Glomerular visceral epithelial cell (primary cell): ENCODE measurements around the gene ITCH.
"Not testable (repeated sequence)": the region's sequence is repeated elsewhere in the genome, so short reads cannot be mapped to it uniquely, and the experiment has no call there.

Experiments
- DNase-seq: peaks from one replicate; pipeline ENCODE4 v3.0.0-alpha.2; 2016; ENCODE audit errors: extremely low spot score

ITCH gene

GRCh38 chr20:34458631-34459030 is 95.6 kb downstream of the ITCH start:
- no peak for DNase-seq

DNA sequence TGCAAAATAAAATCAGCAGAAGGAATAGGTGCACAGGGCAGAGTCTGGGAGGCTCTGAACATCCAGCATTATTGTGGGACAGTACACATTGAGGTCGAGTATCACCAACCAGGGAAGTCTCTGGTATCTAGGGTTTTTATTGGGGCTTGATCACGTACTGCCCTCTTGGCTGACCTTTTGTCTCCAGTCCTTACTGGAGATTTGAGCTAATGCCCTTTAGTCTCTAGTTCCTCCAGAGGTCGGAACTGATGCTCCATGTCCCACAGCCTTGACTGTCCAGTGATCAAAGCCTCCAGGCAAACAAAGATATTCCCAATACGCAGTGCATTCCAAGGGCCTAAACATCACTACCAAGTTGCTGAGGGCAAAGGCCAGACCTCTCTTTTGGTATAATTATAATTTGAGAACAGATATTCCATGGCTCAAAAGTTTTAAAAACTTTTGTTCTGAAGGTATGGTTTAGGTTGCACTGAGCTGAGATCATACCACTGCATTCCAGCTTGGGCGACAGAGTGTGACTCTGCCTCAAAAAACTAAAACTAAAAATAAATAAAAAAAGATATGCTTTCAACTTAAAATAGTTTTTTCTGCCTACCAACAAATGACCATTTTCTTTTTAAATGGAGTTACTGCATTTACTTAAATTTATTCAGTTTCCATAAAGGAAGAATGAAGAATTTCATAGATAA is 96.3 kb downstream of the ITCH start:
- peak; percentile 22 for DNase-seq

DNA sequence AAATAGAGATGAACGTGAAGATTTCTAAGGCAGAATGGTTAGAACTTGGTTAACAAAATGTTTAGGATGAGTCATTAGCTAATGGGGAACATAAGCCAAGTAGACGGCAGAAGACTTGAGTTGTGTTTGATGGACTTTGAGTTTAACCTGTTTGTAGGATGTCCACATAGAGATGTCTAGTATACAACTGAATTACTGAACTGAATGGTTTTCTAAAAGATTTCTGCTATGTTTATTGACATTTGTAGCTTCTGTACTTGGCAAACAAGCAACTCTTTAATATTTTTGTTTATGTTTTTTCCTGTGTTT is 98.7 kb downstream of the ITCH start:
- DNase-seq, result no peak

- DNase-seq, result no peak
These were observed 105.9 kb downstream of the ITCH start for GRCh38 chr20:34468951-34469350.

DNA sequence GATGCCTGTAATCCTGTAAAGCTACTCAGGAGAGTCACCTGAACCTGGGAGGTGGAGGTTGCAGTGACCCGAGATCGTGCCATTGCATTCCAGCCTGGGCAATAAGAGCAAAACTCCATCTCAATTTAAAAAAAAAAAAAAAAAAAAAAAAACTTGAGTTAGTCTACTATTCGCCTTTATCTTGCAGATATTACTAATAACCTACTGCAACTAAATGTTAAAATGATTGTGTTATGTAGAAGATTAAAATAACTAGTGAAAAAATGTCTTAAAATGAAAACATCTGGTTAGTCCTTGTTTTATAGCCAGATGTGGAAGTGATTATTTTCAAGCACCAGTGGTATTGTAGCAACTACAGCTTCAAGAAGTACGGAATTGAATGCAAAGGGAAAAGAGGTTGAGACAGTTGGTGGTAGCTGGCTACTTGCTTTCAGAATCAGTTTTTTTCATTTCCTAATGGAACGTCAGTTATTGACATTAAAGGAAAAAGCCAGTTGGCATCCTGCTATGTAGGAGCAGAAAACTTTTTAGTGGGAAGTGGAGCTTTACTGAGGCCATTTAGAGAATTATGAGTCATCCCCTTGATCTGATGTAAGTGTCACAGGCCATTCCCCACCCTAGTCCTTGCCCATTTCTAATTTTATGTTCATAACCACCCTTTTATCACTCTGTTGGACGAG is 109.3 kb downstream of the ITCH start:
- DNase-seq, result peak; percentile 17

DNA sequence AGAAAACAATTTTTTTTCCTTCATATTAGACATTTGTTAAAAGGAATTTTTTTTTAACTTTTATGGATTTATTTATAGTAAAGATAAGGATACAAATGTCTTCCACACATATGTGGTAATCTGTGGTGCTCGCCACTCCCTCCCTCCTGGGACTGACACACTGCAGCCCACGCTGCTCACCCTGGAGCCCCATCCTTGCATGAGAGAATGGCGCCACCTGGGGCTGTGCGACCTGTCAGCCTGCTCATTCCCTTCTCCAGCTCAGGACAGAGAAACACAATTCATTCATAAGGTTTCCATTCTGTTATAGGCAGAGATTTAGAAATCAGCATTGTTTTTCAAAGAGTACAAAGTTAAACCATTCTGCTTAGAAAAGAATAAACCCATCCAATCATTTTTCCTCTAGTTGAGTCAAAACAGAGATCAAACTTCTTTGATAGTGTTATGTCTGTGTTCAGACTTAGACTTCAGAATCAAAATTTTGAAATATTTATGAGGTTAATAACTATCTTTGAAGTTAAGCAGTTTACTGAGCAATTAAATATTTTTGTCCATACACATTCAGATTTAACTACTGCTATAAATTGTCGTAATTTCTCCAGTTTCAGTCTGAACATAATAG is 110.3 kb downstream of the ITCH start:
- DNase-seq, result peak; percentile 37

GRCh38 chr20:34475979-34476736 is 113.1 kb downstream of the ITCH start:
- peak; percentile 57 for DNase-seq

DNA sequence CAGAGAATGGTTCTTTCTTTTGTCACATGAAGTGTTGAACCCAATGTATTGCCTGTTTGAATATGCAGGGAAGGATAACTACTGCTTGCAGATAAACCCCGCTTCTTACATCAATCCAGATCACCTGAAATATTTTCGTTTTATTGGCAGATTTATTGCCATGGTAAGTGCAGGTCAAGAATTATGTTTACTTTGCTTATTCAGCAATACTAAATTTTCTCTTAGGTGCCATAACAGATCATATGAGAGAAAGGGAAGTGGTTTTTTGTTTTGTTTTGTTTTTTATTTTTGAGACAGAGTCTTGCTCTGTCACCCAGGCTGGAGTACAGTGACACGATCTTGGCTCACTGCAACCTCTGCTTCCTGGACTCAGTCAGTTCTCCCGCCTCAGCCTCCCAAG is 116.6 kb downstream of the ITCH start:
- no peak for DNase-seq

DNA sequence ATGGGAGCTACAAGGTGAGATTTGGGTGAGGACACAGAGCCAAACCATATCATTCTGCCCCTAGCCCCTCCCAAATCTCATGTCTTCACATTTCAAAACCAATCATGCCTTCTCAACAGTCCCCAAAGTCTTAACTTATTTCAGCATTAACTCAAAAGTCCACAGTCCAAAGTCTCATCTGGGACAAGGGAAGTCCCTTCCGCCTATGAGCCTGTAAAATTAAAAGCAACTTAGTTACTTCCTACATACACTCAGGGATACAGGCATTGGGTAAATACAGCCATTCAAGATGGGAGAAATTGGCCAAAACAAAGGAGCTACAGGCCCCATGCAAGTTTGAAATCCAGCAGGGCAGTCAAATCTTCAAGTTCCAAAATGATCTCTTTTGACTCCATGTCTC is 119.1 kb downstream of the ITCH start:
- not testable (repeated sequence) for DNase-seq

GRCh38 chr20:34483585-34484220 is 120.6 kb downstream of the ITCH start:
- not testable (repeated sequence) for DNase-seq

GRCh38 chr20:34485068-34485634 is 122.1 kb downstream of the ITCH start:
- no peak for DNase-seq

DNA sequence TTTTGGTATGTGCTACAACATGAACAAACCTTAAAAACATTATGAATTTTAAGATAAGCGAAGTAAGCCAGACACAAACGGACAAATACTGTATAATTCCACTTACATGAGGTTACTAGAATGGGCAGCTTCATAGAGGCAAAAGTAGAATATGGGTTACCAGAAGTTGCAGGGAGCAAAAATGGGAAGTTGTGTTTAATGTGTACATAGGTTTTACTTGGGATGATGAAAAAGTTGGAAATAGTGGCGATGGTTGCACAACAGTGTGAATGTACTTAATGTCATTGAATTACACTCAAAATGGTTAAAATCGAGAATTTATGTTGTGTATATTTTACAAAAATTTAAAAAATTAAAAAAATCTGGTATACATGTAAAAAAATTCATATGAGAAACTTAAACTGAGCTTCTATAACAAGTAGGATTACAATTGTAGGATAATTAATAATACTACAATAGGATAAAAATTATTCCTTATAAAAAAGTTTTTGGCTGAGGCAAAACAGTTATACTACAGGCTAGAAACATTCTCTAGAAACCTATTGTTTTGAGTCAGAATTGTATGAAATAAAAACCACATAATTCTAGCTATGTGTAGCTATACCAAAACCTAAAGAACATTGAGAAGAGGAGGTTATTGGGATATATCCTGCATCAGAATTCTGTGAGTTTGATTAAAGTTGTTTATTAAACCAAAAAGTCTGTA is 128.3 kb downstream of the ITCH start:
- DNase-seq, result no peak

DNA sequence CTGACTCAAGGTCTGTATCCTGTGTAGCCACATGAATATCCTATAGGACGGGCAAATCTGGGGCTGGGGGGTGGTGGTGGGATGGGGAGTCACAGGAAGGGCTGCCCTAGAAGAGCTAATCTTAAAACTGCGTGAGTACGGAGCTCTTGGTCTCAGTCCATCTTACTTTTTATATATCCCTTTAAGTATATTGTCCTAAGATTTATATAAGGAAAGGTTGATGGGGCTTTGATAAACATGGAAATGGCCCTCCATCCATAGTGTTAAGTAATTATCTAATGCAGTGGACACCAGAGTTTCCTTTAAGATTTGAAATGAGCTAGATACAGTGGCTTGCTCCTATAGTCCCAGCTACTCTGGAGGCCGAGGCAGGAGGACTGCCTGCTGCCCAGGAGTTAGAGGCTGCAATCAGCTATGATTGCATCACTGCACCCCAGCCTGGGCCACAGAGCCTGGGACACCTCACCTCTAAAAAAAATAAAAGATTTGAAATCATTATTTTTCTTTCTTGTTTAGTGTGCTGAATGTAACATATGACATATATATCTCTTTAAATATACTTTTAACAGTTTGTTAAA is 128.9 kb downstream of the ITCH start:
- DNase-seq, result no peak

DNA sequence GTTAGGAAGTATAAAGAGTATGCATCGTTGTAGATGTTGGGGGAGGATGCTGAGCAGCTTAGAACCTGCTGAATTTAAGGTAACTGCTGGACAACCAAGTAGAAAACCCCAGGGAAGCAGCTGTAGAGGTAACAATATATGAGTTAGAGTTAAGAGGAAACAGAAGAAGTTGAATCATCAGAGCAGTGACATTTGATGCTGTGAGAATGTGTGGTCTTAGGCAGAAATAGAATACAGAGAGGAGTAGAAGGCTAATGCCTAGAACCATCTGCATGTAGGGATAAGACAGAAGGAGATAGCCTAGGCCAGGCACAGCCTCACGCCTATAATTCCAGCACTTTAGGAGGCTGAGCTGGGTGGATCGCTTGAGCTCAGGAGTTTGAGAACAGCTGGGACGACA is 130.6 kb downstream of the ITCH start:
- DNase-seq, result no peak

GRCh38 chr20:34495307-34495706 is 132.2 kb downstream of the ITCH start:
- DNase-seq, result no peak

DNA sequence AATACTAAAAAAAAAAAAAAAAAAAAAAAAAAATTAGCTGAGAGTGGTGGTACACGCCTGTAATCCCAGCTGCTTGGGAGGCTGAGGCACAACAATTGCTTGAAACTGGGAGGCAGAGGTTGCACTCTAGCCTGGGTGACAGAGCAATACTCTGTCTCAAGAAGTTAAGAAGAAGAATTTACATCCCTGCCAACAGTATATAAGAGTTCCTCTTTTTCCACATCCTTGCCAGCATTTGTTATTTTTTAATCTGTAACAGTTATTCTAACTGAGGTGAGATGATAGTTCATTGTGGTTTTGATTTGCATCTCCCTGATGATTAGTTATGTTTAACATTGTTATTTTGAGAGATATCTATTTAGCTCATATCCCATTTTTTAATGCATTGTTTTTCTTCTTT is 132.8 kb downstream of the ITCH start:
- no peak for DNase-seq

- DNase-seq, result not testable (repeated sequence)
These were observed 134.5 kb downstream of the ITCH start for GRCh38 chr20:34497596-34497995.

GRCh38 chr20:34500823-34501222 is 137.8 kb downstream of the ITCH start:
- no peak for DNase-seq

DNA sequence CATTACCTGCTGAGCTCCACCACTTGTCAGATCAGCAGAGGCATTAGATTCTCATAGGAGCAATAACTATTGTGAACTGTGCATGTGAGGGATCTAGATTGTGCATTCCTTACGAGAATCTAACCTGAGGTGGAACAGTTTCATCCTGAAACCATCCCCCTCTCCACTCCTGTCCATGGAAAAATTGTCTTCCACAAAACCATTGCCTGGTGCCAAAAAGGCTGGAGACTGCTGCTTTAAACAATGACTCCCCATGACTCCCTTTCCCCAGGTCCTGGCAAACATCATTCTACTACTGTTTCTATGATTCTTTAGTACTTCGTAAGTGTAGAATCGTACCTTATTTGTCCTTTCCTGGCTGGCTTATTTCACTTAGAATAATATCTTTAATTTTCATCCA is 143.4 kb downstream of the ITCH start:
- no peak for DNase-seq

GRCh38 chr20:34507702-34508413 is 144.8 kb downstream of the ITCH start:
- DNase-seq, result no peak
